GM21360 (cell line): ENCODE results near the gene WASHC3.
"Not testable (repeated sequence)": the region's sequence is repeated elsewhere in the genome, so short reads cannot be mapped to it uniquely, and the experiment has no call there.

ENCODE experiments used
- ATAC-seq: cut with Tn5 transposase; IDR thresholded peaks from one replicate; pipeline ENCODE4 v1.9.1; 2021; ENCODE audit warnings: mild to moderate bottlenecking, moderate library complexity; ENCODE audit not compliant: unreplicated experiment

The WASHC3 gene

DNA sequence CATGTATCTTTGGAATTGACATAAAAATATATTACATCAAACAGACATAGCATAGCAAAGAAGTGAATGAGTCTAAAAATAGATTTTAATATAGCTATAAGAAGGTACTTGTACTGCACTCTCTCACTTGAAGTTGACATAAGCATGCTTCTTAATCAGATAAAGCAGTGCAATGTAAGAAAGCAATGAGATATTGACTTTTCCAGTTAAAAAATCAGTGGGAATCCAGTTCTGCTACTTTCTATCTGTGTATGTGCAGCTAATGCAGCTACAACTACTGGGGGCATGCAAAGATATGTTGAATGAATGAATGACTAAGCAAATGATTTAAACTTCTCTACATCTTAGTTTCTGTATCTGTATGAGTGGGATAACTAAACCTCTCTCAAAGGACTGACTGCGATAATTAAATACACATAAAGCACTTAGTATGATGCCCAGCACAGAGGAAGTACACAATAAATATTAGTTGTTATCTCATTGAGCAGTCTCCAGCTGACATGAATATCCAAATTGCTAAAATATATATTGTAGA is 10.3 kb downstream of the WASHC3 start:
- no peak for ATAC-seq

DNA sequence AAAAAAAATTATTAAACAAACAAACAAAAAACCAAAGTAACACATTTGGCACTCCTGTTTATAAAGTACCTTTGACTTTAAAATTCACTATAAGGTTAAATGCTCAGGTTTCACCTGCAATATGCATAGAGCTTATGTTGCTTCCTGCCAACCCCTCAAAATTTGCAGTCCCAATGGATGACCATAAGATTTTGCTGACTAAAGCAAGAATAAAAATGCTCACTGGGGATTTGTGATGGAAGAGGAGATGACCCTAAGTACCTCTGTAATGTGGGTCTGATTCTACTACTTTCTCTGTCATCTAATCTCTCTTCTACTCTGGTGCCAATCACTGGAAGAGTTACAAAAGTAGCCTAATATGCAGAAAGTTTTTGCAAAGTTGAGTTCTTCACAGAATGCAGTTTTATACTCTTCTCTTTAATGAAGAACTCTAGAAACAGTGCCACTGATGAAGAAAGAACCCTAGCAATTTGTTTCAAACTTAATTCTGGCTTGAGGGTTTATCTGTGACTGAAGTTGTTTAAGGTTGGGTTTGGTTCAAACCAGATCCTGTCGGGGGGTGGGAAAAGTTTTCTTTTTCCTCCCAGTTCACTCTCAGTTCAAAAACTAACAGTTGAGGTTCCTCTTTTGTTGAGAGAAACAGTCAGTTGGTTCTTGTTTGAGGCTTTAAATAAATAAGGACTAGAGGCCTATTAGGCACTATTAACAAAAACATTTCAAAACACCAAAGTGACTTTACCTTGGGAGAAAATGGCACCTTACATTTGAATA is 10.9 kb downstream of the WASHC3 start:
- no peak for ATAC-seq

DNA sequence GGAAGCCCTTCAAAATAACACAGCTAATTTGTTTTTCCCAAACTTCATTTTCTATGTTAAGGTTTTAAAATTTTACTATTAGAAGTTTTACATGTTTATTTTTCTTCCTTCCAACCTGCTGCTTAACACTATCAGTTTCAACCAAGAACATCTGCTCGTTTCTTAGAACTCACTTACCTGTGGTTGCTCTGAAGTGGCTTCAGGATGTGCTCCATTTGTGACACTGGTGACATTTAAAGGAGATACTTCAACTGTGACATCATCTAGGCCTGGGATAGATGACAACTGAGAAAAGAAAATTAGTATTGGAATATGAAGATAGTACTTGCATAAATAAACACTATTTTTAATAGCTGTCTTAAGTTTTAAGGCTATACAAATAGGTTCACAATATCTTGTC is 17.9 kb downstream of the WASHC3 start:
- ATAC-seq = peak; percentile 88

DNA sequence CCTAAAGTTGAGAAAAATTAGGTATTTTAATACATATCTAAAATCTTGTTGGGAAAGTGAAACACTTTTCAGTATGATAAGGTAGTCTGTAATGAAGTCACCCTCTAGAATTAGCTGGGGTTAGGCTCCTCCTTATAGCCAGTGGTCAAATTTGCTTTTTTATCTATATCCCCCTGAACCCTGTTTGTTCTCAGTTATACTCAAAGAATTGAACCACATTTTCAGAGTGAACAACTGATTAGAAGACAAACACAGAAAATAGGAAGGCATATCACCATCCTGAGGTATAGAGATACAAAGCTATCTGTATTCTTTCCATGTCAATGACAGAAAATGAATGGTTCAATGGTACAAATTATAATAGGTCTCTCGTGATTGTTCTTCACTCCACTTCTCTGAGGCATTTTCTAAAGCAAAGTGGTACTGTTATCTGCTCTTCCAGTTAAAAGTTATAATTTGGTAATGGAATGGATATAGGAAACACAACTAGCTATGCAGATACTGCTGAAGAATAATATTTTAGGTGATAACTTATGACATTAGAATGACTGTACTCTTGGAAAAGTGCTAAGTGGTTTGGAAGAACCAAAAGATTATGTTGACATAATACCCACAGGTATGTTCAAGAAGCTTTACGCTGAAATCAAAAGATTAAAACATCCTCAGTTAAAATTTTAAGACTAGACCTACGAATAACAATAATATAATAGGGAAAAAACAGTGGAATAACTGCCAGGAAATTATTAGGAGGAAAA is 27.6 kb downstream of the WASHC3 start:
- ATAC-seq = no peak

DNA sequence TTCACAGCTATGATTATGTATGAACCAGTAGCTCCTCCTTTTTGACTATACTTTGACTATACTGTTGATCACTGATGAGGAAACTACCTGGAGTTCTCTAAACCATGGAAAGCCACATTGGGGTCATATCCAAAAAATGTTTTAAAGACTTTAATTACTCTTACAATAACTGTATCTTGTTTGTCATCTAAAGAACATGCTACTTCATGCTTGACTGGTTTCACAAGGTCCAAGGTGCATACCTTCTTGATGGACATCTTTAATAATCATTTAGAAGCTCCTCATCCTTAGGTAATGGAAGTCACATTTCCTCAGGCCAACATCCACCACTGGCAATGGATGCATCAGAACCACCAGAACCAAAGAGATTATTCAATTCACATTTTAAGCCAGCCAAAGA is 29.9 kb downstream of the WASHC3 start:
- ATAC-seq = no peak

DNA sequence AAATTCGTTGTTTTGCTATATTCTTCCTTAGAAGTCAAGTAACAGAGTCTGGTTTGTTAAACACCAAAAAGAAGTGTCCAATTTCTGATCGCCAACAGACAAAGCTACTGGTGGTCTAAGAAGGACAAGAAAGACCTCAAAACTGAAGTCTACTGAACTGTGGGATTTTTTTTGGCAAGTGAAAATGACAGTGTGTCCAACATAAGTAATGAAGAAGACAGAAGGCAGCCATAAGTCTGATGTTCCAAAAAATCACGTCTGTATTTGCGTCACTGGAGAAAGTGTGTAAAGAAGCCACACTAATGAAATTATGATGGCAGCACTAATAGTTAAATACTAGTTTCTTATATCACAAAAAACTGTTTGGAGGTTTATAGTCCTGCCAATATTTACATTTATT is 32.6 kb downstream of the WASHC3 start:
- no peak for ATAC-seq

DNA sequence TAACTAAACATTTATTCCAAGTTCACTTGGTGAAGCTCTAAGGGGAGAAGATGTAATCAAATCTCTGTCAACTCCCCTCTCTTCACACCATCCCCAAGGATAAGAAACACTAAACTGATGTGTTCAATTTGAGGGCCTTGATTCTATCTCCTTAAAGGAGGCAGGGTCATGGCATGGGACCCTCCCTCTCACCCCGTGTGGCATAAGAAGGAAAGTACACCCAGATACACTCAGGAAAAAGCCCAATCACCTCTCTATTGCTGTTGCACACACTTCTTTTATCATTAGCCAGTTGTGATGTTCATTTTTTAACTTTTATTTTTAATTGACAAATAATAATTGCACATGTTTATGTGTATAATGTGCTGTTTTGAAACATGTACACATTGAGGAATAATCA is 35.1 kb downstream of the WASHC3 start:
- no peak for ATAC-seq

DNA sequence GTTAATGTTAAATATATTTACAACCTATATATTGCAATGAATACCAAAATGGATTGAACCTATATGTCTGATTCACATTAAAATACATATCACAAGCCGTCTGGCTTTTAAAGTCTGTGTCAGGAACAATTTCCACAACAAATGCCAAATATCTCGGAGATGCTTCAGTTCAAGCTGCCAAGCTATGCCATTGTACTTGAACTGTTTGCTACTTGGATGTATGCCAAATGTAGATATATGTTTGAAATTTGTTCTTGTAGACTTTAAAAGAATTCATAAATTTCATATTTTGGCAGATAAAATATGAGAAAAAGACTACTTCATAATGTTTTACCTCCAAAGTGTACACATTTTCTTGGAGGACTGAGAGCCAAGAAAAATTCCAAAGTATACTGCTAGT is 37.0 kb downstream of the WASHC3 start:
- no peak for ATAC-seq

DNA sequence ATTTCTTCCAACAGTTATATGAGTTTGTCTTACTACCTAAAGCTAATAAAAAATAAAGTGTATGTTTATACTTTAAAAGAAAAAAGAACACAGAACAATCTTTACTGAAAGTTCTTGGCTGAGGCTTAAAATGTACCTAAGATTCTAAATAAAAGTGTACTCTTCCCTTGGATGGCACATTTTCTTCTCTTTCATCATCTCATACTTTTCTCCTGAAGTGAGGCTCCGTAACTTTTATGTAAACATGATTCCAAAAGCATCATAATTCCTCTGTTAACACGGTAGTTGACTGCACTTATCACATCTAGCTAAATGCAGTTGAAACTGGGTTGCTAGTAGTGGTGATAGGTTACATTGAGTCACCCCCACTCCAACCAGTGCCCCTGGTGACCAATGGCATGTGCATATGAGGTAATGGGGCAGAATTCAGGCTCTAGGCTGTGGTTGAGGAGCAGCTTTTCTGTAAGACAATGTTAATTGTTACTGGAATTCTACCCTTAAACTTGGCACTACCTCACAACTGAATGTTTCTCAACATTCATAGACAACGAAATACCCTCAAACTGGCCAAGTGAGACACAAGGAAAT is 38.4 kb downstream of the WASHC3 start:
- no peak for ATAC-seq

DNA sequence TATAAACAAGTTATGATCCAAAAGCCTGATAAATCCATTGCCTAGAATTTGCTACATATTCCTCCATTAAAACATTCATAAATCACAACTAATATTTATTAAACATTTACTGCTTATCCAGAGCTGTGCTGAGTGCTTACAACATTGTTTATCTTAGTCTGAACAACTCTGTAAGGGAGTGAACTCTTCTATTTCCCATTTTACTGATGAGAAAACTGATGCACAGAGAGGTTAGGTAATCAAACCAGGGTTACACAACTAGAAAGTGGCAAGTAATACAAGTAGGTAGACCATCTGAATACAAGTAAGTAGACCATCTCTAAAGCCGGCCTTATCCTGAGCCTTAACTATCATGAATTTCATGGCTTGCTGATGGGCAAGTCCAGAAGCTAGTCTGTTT is 39.5 kb downstream of the WASHC3 start:
- no peak for ATAC-seq

DNA sequence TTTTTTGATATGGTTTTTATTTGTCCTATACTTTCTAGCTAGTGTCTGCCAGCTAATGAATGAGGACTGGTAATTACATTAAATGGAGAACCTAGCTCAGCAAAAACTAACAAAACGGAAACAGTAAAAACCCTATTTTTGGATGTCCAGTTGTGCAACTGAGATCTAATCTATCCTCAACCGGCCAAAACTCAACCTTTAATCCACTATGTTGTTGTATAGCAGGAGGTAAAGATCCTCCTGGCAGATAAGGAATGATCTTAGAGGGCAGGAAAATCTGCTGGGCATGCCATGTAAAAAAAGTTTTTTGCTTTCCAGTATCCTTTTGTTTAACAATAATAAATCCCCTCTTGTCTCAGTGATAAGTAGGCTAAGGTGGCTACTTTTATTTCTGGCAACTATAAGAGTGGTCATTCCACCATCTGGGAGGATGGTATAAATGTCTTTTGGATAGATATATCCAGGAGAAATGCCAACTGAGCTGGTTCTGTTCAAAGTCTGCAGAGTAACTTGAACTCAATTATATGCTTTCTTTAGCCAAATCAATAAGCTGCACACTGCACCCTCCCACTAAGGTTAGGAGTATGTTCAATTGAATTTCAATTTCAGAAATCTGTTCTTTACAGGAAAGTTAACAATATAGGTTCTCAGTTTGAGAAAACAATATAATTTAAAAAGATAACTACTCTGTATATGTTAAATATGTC is 40.1 kb downstream of the WASHC3 start:
- no peak for ATAC-seq

DNA sequence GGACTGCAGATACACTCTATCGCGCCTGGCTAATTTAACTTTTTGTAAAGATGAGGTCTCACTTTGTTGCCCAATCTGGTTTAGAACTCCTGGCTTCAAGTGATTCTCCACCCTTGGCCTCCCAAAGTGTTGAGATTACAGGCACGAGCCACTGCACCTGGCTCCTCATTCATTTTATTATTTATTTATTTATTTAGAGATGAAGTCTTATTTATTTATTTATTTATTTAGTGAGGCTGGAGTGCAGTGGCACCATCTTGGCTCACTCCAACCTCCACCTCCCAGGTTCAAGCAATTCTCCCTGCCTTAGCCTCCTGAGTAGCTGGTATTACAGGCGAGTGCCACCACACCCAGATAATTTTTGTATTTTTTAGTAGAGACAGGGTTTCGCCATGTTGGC is 43.2 kb downstream of the WASHC3 start:
- ATAC-seq = not testable (repeated sequence)

DNA sequence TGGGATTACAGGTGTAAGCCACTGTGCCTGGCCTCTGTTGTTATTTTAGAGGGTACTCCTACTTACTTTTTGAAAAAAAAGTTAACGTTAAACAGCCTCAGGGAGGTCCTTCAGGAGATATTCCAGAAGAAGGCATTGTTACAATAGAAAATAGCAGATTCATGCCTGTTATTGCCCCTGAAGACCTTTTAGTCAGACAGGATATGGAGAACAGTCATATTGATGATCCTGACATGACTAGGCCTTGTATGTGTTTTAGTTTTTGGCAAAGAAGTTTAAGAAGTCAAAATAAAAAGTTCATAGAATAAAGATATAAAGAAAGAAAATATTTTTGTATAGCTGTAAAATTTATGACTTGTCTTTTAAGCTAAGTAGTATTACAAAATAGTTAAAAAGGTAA is 45.3 kb downstream of the WASHC3 start:
- no peak for ATAC-seq

DNA sequence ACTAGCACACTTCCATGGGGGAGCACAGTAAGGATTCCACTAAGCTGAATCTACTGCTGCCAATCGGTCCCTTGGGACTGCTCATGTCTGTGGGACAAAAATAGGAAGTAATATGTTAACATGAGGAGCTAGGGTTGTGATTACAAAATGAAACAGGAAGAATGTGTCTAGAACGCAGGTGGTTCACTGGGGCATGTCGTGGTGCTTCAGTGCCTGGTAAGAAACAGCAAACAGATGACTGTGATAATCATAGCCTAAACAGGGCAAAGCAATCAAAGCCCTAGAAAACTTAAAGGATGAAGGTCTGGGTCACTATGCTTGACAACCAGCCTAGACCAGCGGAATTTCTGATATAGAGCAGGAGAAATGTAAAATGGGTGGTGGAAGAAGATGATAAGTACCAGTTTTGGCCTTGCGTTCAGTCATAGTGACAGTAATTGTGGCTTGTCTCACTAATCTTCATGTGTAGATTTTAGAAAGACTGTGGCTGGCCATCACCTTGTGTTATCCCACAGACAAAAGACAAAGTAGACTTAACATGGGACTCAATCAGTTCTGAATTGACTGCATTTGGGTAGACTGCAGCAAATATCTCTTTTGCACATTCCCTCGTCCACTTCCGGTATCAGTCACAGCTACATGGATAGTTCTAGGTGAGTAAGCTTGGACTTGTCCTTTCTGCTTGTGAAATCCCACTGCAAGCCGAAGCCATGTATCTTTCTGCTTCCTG is 51.4 kb downstream of the WASHC3 start:
- peak; percentile 78 for ATAC-seq

DNA sequence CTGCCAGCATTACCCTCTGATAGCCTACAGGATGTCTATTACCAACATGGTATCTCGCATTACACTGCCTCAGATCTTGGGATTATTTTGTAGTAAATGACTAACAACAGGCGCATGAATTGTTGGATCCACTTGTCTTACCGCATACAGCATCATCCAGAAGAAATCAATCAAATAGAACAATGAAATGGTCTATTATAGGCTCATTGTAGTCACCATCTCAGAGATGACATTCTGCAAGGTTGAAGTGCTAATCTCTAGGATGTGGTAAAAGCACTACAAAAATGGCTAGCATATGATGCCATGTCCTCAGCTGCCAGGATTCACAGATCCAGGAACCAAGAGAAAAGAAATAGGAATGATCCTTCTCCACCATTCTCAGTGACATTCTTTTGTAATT is 52.0 kb downstream of the WASHC3 start:
- ATAC-seq = no peak

DNA sequence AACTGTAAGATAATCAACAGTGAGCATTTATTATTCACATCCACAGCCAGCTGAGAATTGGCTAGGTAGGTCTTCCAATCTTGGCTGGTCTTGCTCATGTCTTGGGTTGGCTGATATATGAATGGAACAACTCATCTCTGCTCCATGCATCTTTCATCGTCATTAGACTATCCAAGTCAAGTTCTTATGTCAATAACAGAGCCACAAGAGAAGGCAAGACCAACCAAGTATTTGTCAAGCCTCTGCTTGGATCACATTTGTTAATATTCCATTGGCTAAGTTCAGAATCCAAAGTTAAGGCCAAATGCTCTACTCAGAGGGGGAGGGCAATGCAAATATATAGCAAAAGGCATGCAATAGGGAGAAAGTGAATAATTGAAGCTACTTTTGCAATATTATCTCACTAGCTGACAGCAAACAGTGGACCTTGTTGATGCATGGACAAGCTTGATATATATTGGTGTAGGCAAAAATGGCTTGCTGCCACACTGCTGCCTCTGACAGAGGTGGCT is 53.1 kb downstream of the WASHC3 start:
- no peak for ATAC-seq

DNA sequence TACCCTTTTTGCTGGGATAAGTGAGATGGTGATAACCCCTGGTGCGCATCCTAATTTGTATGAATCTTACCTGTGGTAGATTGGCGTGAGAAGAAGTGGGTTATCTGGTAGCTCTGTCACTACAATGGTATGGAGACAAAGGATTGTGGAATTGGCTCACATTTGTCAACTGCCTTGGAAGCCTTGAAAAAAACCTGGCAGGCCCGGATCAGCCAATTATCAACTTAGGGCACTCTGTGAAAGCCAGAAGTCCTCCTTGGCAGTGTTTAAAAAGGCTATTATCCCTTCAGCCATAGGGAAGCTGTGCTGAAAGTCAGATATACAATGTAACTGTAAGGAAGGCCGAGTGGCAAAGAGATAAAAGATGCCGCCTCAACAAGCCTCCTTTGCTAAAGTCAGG is 56.5 kb downstream of the WASHC3 start:
- ATAC-seq = no peak

DNA sequence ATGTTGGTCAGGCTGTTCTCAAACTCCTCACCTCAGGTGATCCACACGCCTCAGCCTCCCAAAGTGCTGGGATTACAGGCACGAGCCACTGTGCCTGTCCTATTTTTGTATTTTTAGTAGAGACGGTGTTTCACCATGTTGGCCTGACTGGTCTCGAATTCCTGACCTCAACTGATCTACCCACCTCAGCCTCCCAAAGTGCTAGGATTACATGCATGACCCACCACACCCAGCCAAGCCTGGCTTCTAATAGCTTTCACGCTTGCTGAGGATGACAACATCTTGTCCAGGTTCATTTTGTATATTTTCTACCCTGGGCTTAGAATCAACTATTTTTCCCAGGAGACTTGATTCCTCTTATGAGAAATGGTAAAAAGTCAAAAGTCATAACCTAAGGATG is 64.7 kb downstream of the WASHC3 start:
- ATAC-seq = no peak

DNA sequence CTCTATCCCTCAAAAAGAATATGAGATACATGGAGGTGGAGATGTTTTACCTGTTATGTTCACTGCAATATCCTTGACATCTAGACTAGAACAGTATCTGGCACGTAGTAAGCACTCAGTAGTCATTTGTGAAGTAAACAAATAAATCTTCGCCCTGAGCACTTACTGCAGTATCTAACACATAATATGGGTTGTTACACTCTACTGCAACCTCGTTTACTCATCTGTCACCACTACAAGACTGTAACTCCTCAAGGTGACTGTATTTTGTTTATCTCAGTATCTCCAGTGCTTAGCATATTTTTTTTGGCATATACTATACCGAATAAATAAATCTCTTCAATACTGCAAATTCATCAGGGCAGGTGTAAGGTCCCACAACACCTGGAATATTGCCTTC is 66.1 kb downstream of the WASHC3 start:
- ATAC-seq = no peak

DNA sequence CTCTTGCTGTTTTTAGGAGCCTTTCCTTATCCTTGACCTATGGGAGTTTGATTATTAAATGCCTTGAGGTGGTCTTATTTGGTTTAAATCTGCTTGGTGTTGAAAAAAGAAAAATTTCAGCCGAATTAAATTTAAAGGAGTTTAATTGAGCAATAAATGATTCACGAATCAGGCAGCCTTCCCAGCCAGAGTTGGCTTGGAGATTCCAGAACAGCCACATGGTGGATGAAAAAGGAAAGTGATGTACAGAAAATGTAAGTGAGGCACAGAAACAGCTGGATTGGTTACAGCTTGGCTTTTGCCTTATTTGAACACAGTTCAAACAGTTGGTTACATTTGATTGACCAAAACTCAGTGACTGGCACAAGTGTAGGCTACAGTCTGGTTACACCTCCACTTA is 69.7 kb downstream of the WASHC3 start:
- no peak for ATAC-seq
